ENCODE results near the gene KRT8. TPM values are rescaled to one million over a fixed set of nuclear protein-coding genes. Genes with fewer than 3 reads are reported as not detected.
"Not testable (repeated sequence)": the region's sequence is repeated elsewhere in the genome, so short reads cannot be mapped to it uniquely, and the experiment has no call there.

The KRT8 gene
- total RNA-seq, 1 donor from 2014 or later, result 15.7 TPM

- peaks cover 30% of the 10 kb centered on the region for H3K27me3 Mint-ChIP-seq (ENCODE audit: low read depth)
- no peak for DNase-seq (ENCODE audit: low spot score)
- H3K27ac Mint-ChIP-seq (ENCODE audit: unreplicated experiment), result no peak overlapping the region
- no peaks in the 10 kb centered on the region for H3K9me3 Mint-ChIP-seq (ENCODE audit: low read depth)
- H3K4me3 Mint-ChIP-seq (ENCODE audit: unreplicated experiment), result no peak overlapping the region
- peaks cover 9% of the 10 kb centered on the region for H3K4me1 Mint-ChIP-seq (ENCODE audit: low read depth)
- H3K36me3 Mint-ChIP-seq (ENCODE audit: low read depth), result peaks cover 2% of the 10 kb centered on the region
- TF ChIP-seq, protein P1, sequence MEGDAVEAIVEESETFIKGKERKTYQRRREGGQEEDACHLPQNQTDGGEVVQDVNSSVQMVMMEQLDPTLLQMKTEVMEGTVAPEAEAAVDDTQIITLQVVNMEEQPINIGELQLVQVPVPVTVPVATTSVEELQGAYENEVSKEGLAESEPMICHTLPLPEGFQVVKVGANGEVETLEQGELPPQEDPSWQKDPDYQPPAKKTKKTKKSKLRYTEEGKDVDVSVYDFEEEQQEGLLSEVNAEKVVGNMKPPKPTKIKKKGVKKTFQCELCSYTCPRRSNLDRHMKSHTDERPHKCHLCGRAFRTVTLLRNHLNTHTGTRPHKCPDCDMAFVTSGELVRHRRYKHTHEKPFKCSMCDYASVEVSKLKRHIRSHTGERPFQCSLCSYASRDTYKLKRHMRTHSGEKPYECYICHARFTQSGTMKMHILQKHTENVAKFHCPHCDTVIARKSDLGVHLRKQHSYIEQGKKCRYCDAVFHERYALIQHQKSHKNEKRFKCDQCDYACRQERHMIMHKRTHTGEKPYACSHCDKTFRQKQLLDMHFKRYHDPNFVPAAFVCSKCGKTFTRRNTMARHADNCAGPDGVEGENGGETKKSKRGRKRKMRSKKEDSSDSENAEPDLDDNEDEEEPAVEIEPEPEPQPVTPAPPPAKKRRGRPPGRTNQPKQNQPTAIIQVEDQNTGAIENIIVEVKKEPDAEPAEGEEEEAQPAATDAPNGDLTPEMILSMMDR (IDR thresholded peaks at IDR 0.05), result no peak
Observed at GRCh38 chr12:52856787-52857186, 48.1 kb downstream of the KRT8 start.

- H3K27me3 Mint-ChIP-seq (ENCODE audit: low read depth), result peaks cover 36% of the 10 kb centered on the region
- not testable (repeated sequence) for H3K4me3 Mint-ChIP-seq (ENCODE audit: unreplicated experiment); H3K27ac Mint-ChIP-seq (ENCODE audit: unreplicated experiment); H3K4me1 Mint-ChIP-seq (ENCODE audit: low read depth); H3K9me3 Mint-ChIP-seq (ENCODE audit: low read depth); DNase-seq (ENCODE audit: low spot score); H3K36me3 Mint-ChIP-seq (ENCODE audit: low read depth)
Observed at GRCh38 chr12:52856077-52856476, 48.8 kb downstream of the KRT8 start.

DNA sequence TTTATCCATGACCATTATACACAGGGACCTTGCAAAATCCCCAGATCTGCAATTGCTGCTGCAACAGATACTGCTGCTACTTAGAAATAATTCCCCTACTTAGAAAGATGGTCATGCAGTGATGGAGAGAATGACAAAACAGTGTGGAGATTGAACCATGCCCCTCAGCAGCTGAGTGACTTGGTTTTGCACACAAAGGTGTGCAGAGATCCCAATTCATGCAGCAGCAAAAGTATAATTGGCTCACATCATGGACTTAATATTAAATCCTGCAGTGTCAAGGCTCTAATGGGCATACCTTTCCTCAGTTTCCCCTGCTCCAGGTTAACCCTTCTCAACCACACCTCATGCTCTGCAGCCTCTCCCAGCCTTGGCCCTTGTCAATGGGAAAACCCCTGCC lies 53.1 kb downstream of the KRT8 start:
- Mint-ChIP-seq H3K27ac (ENCODE audit: unreplicated experiment) (no peak overlapping the region), H3K27me3 (ENCODE audit: low read depth) (peaks cover 46% of the 10 kb centered on the region), H3K4me1 (ENCODE audit: low read depth) (no peaks in the 10 kb centered on the region), H3K4me3 (ENCODE audit: unreplicated experiment) (no peak overlapping the region), H3K9me3 (ENCODE audit: low read depth) (peaks cover 4% of the 10 kb centered on the region), H3K36me3 (ENCODE audit: low read depth) (peaks cover 2% of the 10 kb centered on the region)
- no peak for DNase-seq (ENCODE audit: low spot score)
- TF ChIP-seq, protein P1 (IDR thresholded peaks at IDR 0.05), result no peak

DNA sequence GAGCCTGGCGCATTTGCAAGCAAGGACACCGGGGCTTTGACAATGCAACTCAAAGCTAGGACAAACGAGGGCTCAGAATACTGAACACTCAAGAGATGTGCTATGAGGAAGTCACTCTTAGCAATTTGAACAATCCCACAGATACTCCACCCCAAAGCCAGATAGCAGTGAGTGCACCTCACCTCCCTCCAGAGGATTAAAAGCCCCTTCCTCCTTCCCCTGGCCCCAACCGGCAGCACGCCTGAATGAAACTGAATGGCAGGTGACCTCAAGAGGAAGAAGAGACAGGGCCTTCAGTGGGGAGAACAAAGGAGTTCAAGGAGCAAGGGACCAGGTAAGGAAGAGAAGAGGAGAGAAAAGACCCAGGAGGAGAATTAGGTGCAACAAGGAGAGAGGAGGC lies 54.2 kb downstream of the KRT8 start:
- DNase-seq (ENCODE audit: low spot score), result peak; percentile 14
- H3K4me3 Mint-ChIP-seq (ENCODE audit: unreplicated experiment), result no peak overlapping the region
- TF ChIP-seq, protein P1 (IDR thresholded peaks at IDR 0.05), result no peak
- H3K27ac Mint-ChIP-seq (ENCODE audit: unreplicated experiment), result no peak overlapping the region
- peaks cover 2% of the 10 kb centered on the region for H3K36me3 Mint-ChIP-seq (ENCODE audit: low read depth)
- no peaks in the 10 kb centered on the region for H3K4me1 Mint-ChIP-seq (ENCODE audit: low read depth)
- peaks cover 4% of the 10 kb centered on the region for H3K9me3 Mint-ChIP-seq (ENCODE audit: low read depth)
- peaks cover 48% of the 10 kb centered on the region for H3K27me3 Mint-ChIP-seq (ENCODE audit: low read depth)

GRCh38 chr12:52849511-52849910 lies 55.4 kb downstream of the KRT8 start:
- no peak overlapping the region for H3K27ac Mint-ChIP-seq (ENCODE audit: unreplicated experiment)
- DNase-seq (ENCODE audit: low spot score), result peak; percentile 44
- no peak overlapping the region for H3K4me3 Mint-ChIP-seq (ENCODE audit: unreplicated experiment)
- TF ChIP-seq, protein P1 (IDR thresholded peaks at IDR 0.05), result no peak
- peaks cover 4% of the 10 kb centered on the region for H3K9me3 Mint-ChIP-seq (ENCODE audit: low read depth)
- no peaks in the 10 kb centered on the region for H3K4me1 Mint-ChIP-seq (ENCODE audit: low read depth)
- peaks cover 42% of the 10 kb centered on the region for H3K27me3 Mint-ChIP-seq (ENCODE audit: low read depth)
- H3K36me3 Mint-ChIP-seq (ENCODE audit: low read depth), result peaks cover 2% of the 10 kb centered on the region

GRCh38 chr12:52848661-52849255 lies 56.1 kb downstream of the KRT8 start, which contains the start of gene KRT78:
KRT78 (minus strand) TSS chr12:52848994; CDS start chr12:52848930, 64 bp downstream.
- H3K27me3 Mint-ChIP-seq (ENCODE audit: low read depth), result peaks cover 35% of the 10 kb centered on the region
- TF ChIP-seq, protein P1 (IDR thresholded peaks at IDR 0.05), result no peak

More at GRCh38 chr12:52848661-52849255, 56.1 kb downstream of the KRT8 start, which contains the start of gene KRT78:
- Mint-ChIP-seq H3K27ac (ENCODE audit: unreplicated experiment) (no peak within 1 kb of the TSS), H3K4me3 (ENCODE audit: unreplicated experiment) (no peak within 1 kb of the TSS), H3K4me1 (ENCODE audit: low read depth) (no peaks in the 10 kb centered on the region), H3K9me3 (ENCODE audit: low read depth) (peaks cover 4% of the 10 kb centered on the region), H3K36me3 (ENCODE audit: low read depth) (peaks cover 2% of the 10 kb centered on the region)
- peak; percentile 81 for DNase-seq (ENCODE audit: low spot score)

Data from chondrocyte (in vitro differentiated cells).